Keratinocyte (primary cell): Measurements from ENCODE around the gene STUB1. TPM values are rescaled to one million over a fixed set of nuclear protein-coding genes. Genes with fewer than 3 reads are reported as not detected.
A peak's percentile ranks its signal among the peaks of the same experiment; 100 is the strongest.

Experiments
- DNase-seq: peaks from one replicate; pipeline ENCODE4 v3.0.0-alpha.2; 2011; ENCODE audit warnings: low read depth, missing footprints, low spot score
- FAIRE-seq: peaks from 2 replicates; lab custom pipeline; 2011; peaks lifted over from hg19 to GRCh38; lab: Jason Lieb, UNC
- H2AFZ ChIP-seq: 2 replicates; pipeline ENCODE4 v1.6.0; 2012; ENCODE audit warnings: low read length, control low read depth, inconsistent platforms; ENCODE audit not compliant: control insufficient read depth
- H3K27ac ChIP-seq: 2 replicates; pipeline ENCODE4 v1.5.1; 2011; ENCODE audit warnings: low read length; ENCODE audit not compliant: control insufficient read depth, insufficient read depth
- H3K27me3 ChIP-seq: 3 replicates; pipeline ENCODE4 v1.6.0; 2011; ENCODE audit warnings: low read length; ENCODE audit not compliant: control insufficient read depth, insufficient read depth; ENCODE audit errors: extremely low read depth
- H3K36me3 ChIP-seq, 2 experiments: 2 replicates in 1 of 2; 3 replicates in 1 of 2; pipeline ENCODE4 v1.5.1; 2011; ENCODE audit warnings: low read length in 2 of 2, mild to moderate bottlenecking in 1 of 2; ENCODE audit not compliant: control insufficient read depth in 2 of 2, insufficient read depth in 2 of 2; ENCODE audit errors: extremely low read depth in 1 of 2
- H3K4me1 ChIP-seq: 3 replicates; pipeline ENCODE4 v1.5.1; 2011; ENCODE audit warnings: low read length; ENCODE audit not compliant: control insufficient read depth, insufficient read depth; ENCODE audit errors: extremely low read depth
- H3K4me2 ChIP-seq: 3 replicates; pipeline ENCODE4 v1.6.0; 2011; ENCODE audit warnings: low read depth, low read length; ENCODE audit not compliant: control insufficient read depth, insufficient read depth; ENCODE audit errors: extremely low read depth
- H3K4me3 ChIP-seq, 3 experiments: fragments of 200-600 bp in 1 of 3; sonication (generic) in 1 of 3; 2 replicates in 2 of 3; 3 replicates in 1 of 3; pipeline ENCODE4 v1.5.1; 2011 to 2016; ENCODE audit warnings: low read length in 3 of 3, mild to moderate bottlenecking in 3 of 3, control low read depth in 2 of 3, inconsistent platforms in 1 of 3, low read depth in 1 of 3, mixed read lengths in 1 of 3, mixed run types in 1 of 3, moderate library complexity in 1 of 3; ENCODE audit not compliant: control insufficient read depth in 2 of 3, insufficient read depth in 2 of 3; ENCODE audit errors: extremely low read depth in 1 of 3
- H3K79me2 ChIP-seq: 2 replicates; pipeline ENCODE4 v1.6.0; 2012; ENCODE audit warnings: low read length; ENCODE audit not compliant: control insufficient read depth, insufficient read depth
- H3K9ac ChIP-seq: 3 replicates; pipeline ENCODE4 v1.6.0; 2011; ENCODE audit warnings: low read length; ENCODE audit not compliant: control insufficient read depth, insufficient read depth; ENCODE audit errors: extremely low read depth
- H3K9me1 ChIP-seq: 3 replicates; pipeline ENCODE4 v1.6.0; 2011; ENCODE audit warnings: low read length; ENCODE audit not compliant: control insufficient read depth, insufficient read depth; ENCODE audit errors: extremely low read depth
- H3K9me3 ChIP-seq: 2 replicates; pipeline ENCODE4 v1.5.1; 2012; ENCODE audit warnings: low read depth, low read length; ENCODE audit not compliant: control insufficient read depth
- H4K20me1 ChIP-seq: 3 replicates; pipeline ENCODE4 v1.6.0; 2011; ENCODE audit warnings: low read length; ENCODE audit not compliant: control insufficient read depth, insufficient read depth; ENCODE audit errors: extremely low read depth
- CTCF ChIP-seq, 3 experiments: IDR thresholded peaks in 1 of 3; conservative IDR thresholded peaks in 1 of 3; optimal IDR thresholded peaks in 1 of 3; 2 replicates in 2 of 3; 3 replicates in 1 of 3; pipeline versions ENCODE3 to v1.5.1; 2011; ENCODE audit warnings: low read length in 3 of 3, mild to moderate bottlenecking in 3 of 3, moderate library complexity in 2 of 3, control low read depth in 1 of 3, inconsistent platforms in 1 of 3; ENCODE audit not compliant: insufficient read depth in 2 of 3; ENCODE audit errors: extremely low read depth in 1 of 3
- EZH2 ChIP-seq: IDR thresholded peaks from one replicate; pipeline ENCODE4 v1.6.1; 2012; ENCODE audit warnings: inconsistent platforms, mild to moderate bottlenecking, low read length, moderate library complexity
- dilution Hi-C: fragments of 300-500 bp; cut with MboI; formaldehyde crosslinking; loops from one replicate; pipeline ENCODE4 v1.7.0; 2020; ENCODE audit warnings: low sequenced_read_pairs; ENCODE audit not compliant: extremely low pct_ligation_motif_present
- polyA plus RNA-seq, 5 experiments: library from polyadenylated mRNA; depleted of rRNA in 3 of 5; stranded (reverse) in 3 of 5; stranded (forward) in 1 of 5; unstranded in 1 of 5; fragments of >200 nt; gene quantifications; 1 replicate in 1 of 5; 2 replicates in 3 of 5; 3 replicates in 1 of 5; pipeline versions ENCODE4 v1.2.1 to v1.2.3, GENCODE V29; 2011 to 2012; ENCODE audit warnings: missing spikeins in 2 of 5, low read depth in 1 of 5, low replicate concordance in 1 of 5

The STUB1 gene
- polyA plus RNA-seq, 1 donor (not counting 4 experiments of a cell fraction or from before 2014, with no cell fraction given), result 124 TPM

GRCh38 chr16:667780-668518, 12.3 kb upstream of the STUB1 start, which contains the start of gene RHOT2:
Gene RHOT2, plus strand, starts transcription at chr16:668132. Its CDS starts 68 bp downstream, at chr16:668200.
- peak; percentile 56 for FAIRE-seq
- H3K36me3 ChIP-seq, result peaks cover 18 to 25% of the 10 kb centered on the region in 2 experiments
- H4K20me1 ChIP-seq, result no peaks in the 10 kb centered on the region
- H2AFZ ChIP-seq, result peak within 1 kb of the TSS; percentile 92
- TF ChIP-seq EZH2 (no peak), CTCF (optimal IDR thresholded peaks at IDR 0.05 in 1 of 3, IDR thresholded peaks at IDR 0.05 in 1 of 3, conservative IDR thresholded peaks at IDR 0.05 in 1 of 3; ENCODE audit: extremely low read depth in 1 of 3, insufficient read depth in 2 of 3, low read length in 3 of 3) (peak; percentile 53 to 91 (median 69))
- no peak for DNase-seq
- H3K27ac ChIP-seq, result peak within 1 kb of the TSS; percentile 58
- H3K27me3 ChIP-seq, result no peaks in the 10 kb centered on the region
- peaks cover 10% of the 10 kb centered on the region for H3K4me1 ChIP-seq
- peak within 1 kb of the TSS; percentile 68 to 99 (median 85) for H3K4me3 ChIP-seq
- peak within 1 kb of the TSS; percentile 81 for H3K9ac ChIP-seq
- no peaks in the 10 kb centered on the region for H3K9me3 ChIP-seq
- H3K4me2 ChIP-seq, result peak within 1 kb of the TSS; percentile 83
- H3K9me1 ChIP-seq, result no peaks in the 10 kb centered on the region
- peaks cover 28% of the 10 kb centered on the region for H3K79me2 ChIP-seq
- dilution Hi-C loops, result no loop called here

GRCh38 chr16:668519-669171, 11.6 kb upstream of the STUB1 start:
- Histone ChIP-seq H2AFZ (no peak overlapping the region), H3K79me2 (peaks cover 28% of the 10 kb centered on the region), H3K4me1 (peaks cover 10% of the 10 kb centered on the region), H3K4me3 (peak overlapping the region; percentile 68 to 99 (median 85)), H4K20me1 (no peaks in the 10 kb centered on the region), H3K36me3 (peaks cover 18 to 27% of the 10 kb centered on the region in 2 experiments), H3K27me3 (no peaks in the 10 kb centered on the region), H3K9me3 (no peaks in the 10 kb centered on the region), H3K27ac (peak overlapping the region; percentile 58), H3K9me1 (no peaks in the 10 kb centered on the region), H3K9ac (peak overlapping the region; percentile 81), H3K4me2 (peak overlapping the region; percentile 83)
- DNase-seq, result no peak
- no peak for FAIRE-seq
- TF ChIP-seq EZH2 (no peak), CTCF (optimal IDR thresholded peaks at IDR 0.05 in 1 of 3, IDR thresholded peaks at IDR 0.05 in 1 of 3, conservative IDR thresholded peaks at IDR 0.05 in 1 of 3; ENCODE audit: extremely low read depth in 1 of 3, insufficient read depth in 2 of 3, low read length in 3 of 3) (no peak)
- dilution Hi-C loops, result no loop called here
